GM12878 (cell line): ENCODE data around the gene LGALS4. TPM values are rescaled to one million over a fixed set of nuclear protein-coding genes. Genes with fewer than 3 reads are reported as not detected.

Experiments used
- ATF3 ChIP-seq: IDR thresholded peaks from 2 replicates; pipeline ENCODE4 v1.6.1; 2011; ENCODE audit warnings: low read depth, mild to moderate bottlenecking, low read length, moderate library complexity, borderline replicate concordance; ENCODE audit errors: extremely low read depth
- BCL11A ChIP-seq: IDR thresholded peaks from 2 replicates; pipeline ENCODE4 v1.6.1; 2011; ENCODE audit warnings: low read depth, low read length
- BHLHE40 ChIP-seq, 2 experiments: fragments of 450-650 bp in 1 of 2; IDR thresholded peaks; 2 replicates each; pipeline ENCODE4 v1.6.1; 2011 to 2017; ENCODE audit warnings: low read depth in 2 of 2, borderline replicate concordance in 1 of 2, improper control_type of control experiment in 1 of 2, low read length in 1 of 2, mild to moderate bottlenecking in 1 of 2
- BMI1 ChIP-seq: fragments of 450-650 bp; IDR thresholded peaks from 2 replicates; pipeline ENCODE4 v1.6.1; 2016; ENCODE audit warnings: mild to moderate bottlenecking, moderate library complexity, borderline replicate concordance
- E4F1 ChIP-seq: fragments of 450-650 bp; IDR thresholded peaks from 2 replicates; pipeline ENCODE4 v1.6.1; 2018; ENCODE audit warnings: borderline replicate concordance, mild to moderate bottlenecking; ENCODE audit not compliant: partially characterized antibody
- ELK1 ChIP-seq: IDR thresholded peaks from 2 replicates; pipeline ENCODE4 v1.6.1; 2012; ENCODE audit warnings: low read depth, low read length, improper control_type of control experiment
- FOXM1 ChIP-seq: IDR thresholded peaks from 2 replicates; pipeline ENCODE4 v1.6.1; 2012; ENCODE audit warnings: low read depth, mild to moderate bottlenecking, inconsistent platforms, low read length, moderate library complexity
- IRF4 ChIP-seq: IDR thresholded peaks from 2 replicates; pipeline ENCODE4 v1.6.1; 2011; ENCODE audit warnings: low read depth, low read length
- IRF5 ChIP-seq: fragments of 450-650 bp; IDR thresholded peaks from 2 replicates; pipeline ENCODE4 v1.6.1; 2017; ENCODE audit warnings: borderline replicate concordance
- JUNB ChIP-seq: IDR thresholded peaks from 2 replicates; pipeline ENCODE4 v1.6.1; 2016; ENCODE audit warnings: antibody characterized with exemption, mild to moderate bottlenecking
- JUND ChIP-seq: IDR thresholded peaks from 2 replicates; pipeline ENCODE4 v1.6.1; 2012; ENCODE audit warnings: low read depth, mild to moderate bottlenecking, low read length, improper control_type of control experiment, moderate library complexity
- NR2C2 ChIP-seq: IDR thresholded peaks from 2 replicates; pipeline ENCODE4 v1.6.1; 2011; ENCODE audit warnings: borderline replicate concordance, low read depth; ENCODE audit not compliant: control insufficient read depth, insufficient read length
- SP1 ChIP-seq: IDR thresholded peaks from one replicate; pipeline ENCODE4 v1.6.1; 2011; ENCODE audit warnings: low read depth, low read length
- SUZ12 ChIP-seq: fragments of 200-600 bp; sonication (generic); IDR thresholded peaks from one replicate; pipeline ENCODE4 v1.6.1; 2018; ENCODE audit warnings: antibody characterized with exemption, mild to moderate bottlenecking; ENCODE audit not compliant: unreplicated experiment
- ZNF217 ChIP-seq: fragments of 450-650 bp; IDR thresholded peaks from 2 replicates; pipeline ENCODE4 v1.6.1; 2017; ENCODE audit warnings: antibody characterized with exemption, mild to moderate bottlenecking
- ZNF622 ChIP-seq: fragments of 450-650 bp; IDR thresholded peaks from 2 replicates; pipeline ENCODE4 v1.6.1; 2017; ENCODE audit warnings: mild to moderate bottlenecking, inconsistent platforms
- ZZZ3 ChIP-seq: IDR thresholded peaks from 2 replicates; pipeline ENCODE4 v1.6.1; 2011; ENCODE audit warnings: low read depth; ENCODE audit not compliant: control insufficient read depth, insufficient read length
- polyA plus RNA-seq, 11 experiments: library from polyadenylated mRNA; depleted of rRNA in 4 of 11; unstranded in 6 of 11; stranded (reverse) in 5 of 11; fragments of >200 nt; fragmentation: Nextera tagmentation in 4 of 11; fragmentation: Illumina TruSeq in 1 of 11; extraction: Ambion mirVana in 4 of 11; extraction: Trizol in 1 of 11; gene quantifications; 1 replicate in 1 of 11; 2 replicates in 10 of 11; pipeline versions ENCODE4 v1.2.1 to v1.2.3, GENCODE V29; 2011 to 2016; ENCODE audit warnings: inconsistent platforms in 2 of 11, missing spikeins in 2 of 11, low read depth in 1 of 11
- total RNA-seq, 4 experiments: library from RNA; depleted of rRNA in 3 of 4; stranded (reverse); fragments of >200 nt in 3 of 4; fragmentation: Illumina TruSeq in 1 of 4; extraction: Trizol in 1 of 4; gene quantifications; 2 replicates each; pipeline versions ENCODE4 v1.2.1 to v1.2.3, GENCODE V29; 2013 to 2021
- TF ChIP-seq, protein P1 (sequence below): IDR thresholded peaks from 2 replicates; pipeline ENCODE4 v1.6.1; 2012; ENCODE audit warnings: low read depth, low read length, improper control_type of control experiment
- TF ChIP-seq, protein P2 (sequence below): IDR thresholded peaks from 2 replicates; pipeline ENCODE4 v1.6.1; 2012; ENCODE audit warnings: mild to moderate bottlenecking, low read depth, low read length

Gene LGALS4
- total and polyA plus RNA-seq, 10 of the 15 experiments (the other 5 are each of a cell fraction or from before 2014, with no cell fraction given) = 0.13 to 2.1 (median 0.26) TPM; not detected in 4

- TF ChIP-seq ZZZ3 (no peak), ZNF622 (no peak), JUNB (no peak), BHLHE40 (IDR thresholded peaks at IDR 0.05; ENCODE audit: borderline replicate concordance in 1 of 2, low read depth in 2 of 2, low read length in 1 of 2) (peak; percentile 78 to 93), NR2C2 (no peak), FOXM1 (no peak), IRF5 (no peak), SP1 (peak; percentile 54), IRF4 (no peak), BCL11A (no peak), ATF3 (0 out of 2 replicates have a peak, but pooled peaks have one; percentile 39), ELK1 (no peak), BMI1 (no peak), JUND (no peak), ZNF217 (no peak), E4F1 (no peak), SUZ12 (no peak)
- TF ChIP-seq, protein P1, sequence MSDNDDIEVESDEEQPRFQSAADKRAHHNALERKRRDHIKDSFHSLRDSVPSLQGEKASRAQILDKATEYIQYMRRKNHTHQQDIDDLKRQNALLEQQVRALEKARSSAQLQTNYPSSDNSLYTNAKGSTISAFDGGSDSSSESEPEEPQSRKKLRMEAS = peak; percentile 95
- TF ChIP-seq, protein P2, sequence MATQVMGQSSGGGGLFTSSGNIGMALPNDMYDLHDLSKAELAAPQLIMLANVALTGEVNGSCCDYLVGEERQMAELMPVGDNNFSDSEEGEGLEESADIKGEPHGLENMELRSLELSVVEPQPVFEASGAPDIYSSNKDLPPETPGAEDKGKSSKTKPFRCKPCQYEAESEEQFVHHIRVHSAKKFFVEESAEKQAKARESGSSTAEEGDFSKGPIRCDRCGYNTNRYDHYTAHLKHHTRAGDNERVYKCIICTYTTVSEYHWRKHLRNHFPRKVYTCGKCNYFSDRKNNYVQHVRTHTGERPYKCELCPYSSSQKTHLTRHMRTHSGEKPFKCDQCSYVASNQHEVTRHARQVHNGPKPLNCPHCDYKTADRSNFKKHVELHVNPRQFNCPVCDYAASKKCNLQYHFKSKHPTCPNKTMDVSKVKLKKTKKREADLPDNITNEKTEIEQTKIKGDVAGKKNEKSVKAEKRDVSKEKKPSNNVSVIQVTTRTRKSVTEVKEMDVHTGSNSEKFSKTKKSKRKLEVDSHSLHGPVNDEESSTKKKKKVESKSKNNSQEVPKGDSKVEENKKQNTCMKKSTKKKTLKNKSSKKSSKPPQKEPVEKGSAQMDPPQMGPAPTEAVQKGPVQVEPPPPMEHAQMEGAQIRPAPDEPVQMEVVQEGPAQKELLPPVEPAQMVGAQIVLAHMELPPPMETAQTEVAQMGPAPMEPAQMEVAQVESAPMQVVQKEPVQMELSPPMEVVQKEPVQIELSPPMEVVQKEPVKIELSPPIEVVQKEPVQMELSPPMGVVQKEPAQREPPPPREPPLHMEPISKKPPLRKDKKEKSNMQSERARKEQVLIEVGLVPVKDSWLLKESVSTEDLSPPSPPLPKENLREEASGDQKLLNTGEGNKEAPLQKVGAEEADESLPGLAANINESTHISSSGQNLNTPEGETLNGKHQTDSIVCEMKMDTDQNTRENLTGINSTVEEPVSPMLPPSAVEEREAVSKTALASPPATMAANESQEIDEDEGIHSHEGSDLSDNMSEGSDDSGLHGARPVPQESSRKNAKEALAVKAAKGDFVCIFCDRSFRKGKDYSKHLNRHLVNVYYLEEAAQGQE = peak; percentile 23; the same call in 1 of the 2 replicates
Measured at GRCh38 chr19:38851622-38852230, 39.0 kb upstream of the LGALS4 start (continued).
